Osteoblast (primary cell): ENCODE results near the gene FSTL4. TPM values are rescaled to one million over a fixed set of nuclear protein-coding genes. Genes with fewer than 3 reads are reported as not detected.

ENCODE experiments used
- DNase-seq: peaks from one replicate; pipeline ENCODE4 v3.0.0; 2011; ENCODE audit warnings: low spot score, mixed read lengths; ENCODE audit not compliant: insufficient read length; ENCODE audit errors: missing footprints
- H2AFZ ChIP-seq: 2 replicates; pipeline ENCODE4 v1.6.0; 2011; ENCODE audit warnings: mild to moderate bottlenecking, low read length
- H3K27ac ChIP-seq: 2 replicates; pipeline ENCODE4 v1.5.1; 2011; ENCODE audit warnings: mild to moderate bottlenecking, low read depth, low read length, moderate library complexity
- H3K27me3 ChIP-seq: 2 replicates; pipeline ENCODE4 v1.6.0; 2012; ENCODE audit warnings: mild to moderate bottlenecking, control low read depth, inconsistent platforms, low read length, moderate library complexity; ENCODE audit not compliant: insufficient read depth
- H3K36me3 ChIP-seq: 2 replicates; pipeline ENCODE4 v1.5.1; 2011; ENCODE audit warnings: mild to moderate bottlenecking, low read length, control low read depth, moderate library complexity; ENCODE audit not compliant: insufficient read depth
- H3K4me1 ChIP-seq: 2 replicates; pipeline ENCODE4 v1.5.1; 2011; ENCODE audit warnings: mild to moderate bottlenecking, low read length, control low read depth, moderate library complexity; ENCODE audit not compliant: insufficient read depth
- H3K4me2 ChIP-seq: 2 replicates; pipeline ENCODE4 v1.6.0; 2011; ENCODE audit warnings: mild to moderate bottlenecking, low read length; ENCODE audit not compliant: insufficient read depth
- H3K4me3 ChIP-seq: fragments of 200-600 bp; sonication (generic); 3 replicates; pipeline ENCODE4 v1.5.1; 2012; ENCODE audit warnings: mild to moderate bottlenecking, low read length, inconsistent platforms; ENCODE audit not compliant: insufficient read depth
- H3K79me2 ChIP-seq: 2 replicates; pipeline ENCODE4 v1.6.0; 2012; ENCODE audit warnings: mild to moderate bottlenecking, low read length, control low read depth, inconsistent platforms; ENCODE audit not compliant: insufficient read depth
- H3K9me3 ChIP-seq: 2 replicates; pipeline ENCODE4 v1.5.1; 2011; ENCODE audit warnings: low read depth, low read length, control low read depth
- H4K20me1 ChIP-seq: 2 replicates; pipeline ENCODE4 v1.6.0; 2012; ENCODE audit warnings: mild to moderate bottlenecking, low read length, control low read depth; ENCODE audit not compliant: insufficient read depth
- CTCF ChIP-seq: IDR thresholded peaks from 2 replicates; pipeline ENCODE4 v1.5.1; 2011; ENCODE audit warnings: mild to moderate bottlenecking, low read depth, low read length, moderate library complexity; ENCODE audit errors: extremely low read depth
- total RNA-seq: library from RNA; depleted of rRNA; stranded (reverse); fragments of >200 nt; gene quantifications from 2 replicates; pipeline ENCODE4 v1.2.3, GENCODE V29; 2012

Gene FSTL4
- total RNA-seq = not detected in 2 replicates

GRCh38 chr5:133612249-133612860 lies at the start of gene FSTL4:
Gene FSTL4 (minus strand): TSS chr5:133612541.
- Histone ChIP-seq H4K20me1 (no peaks in the 10 kb centered on the region), H3K9me3 (no peaks in the 10 kb centered on the region), H3K4me2 (no peak within 1 kb of the TSS), H3K27ac (no peak within 1 kb of the TSS), H3K27me3 (peaks cover 60% of the 10 kb centered on the region), H2AFZ (no peak within 1 kb of the TSS), H3K79me2 (no peaks in the 10 kb centered on the region), H3K36me3 (no peaks in the 10 kb centered on the region), H3K4me3 (no peak within 1 kb of the TSS), H3K4me1 (no peaks in the 10 kb centered on the region)
- no peak for TF ChIP-seq CTCF
- DNase-seq = no peak

GRCh38 chr5:133661389-133661788 lies 49.0 kb upstream of the FSTL4 start:
- Histone ChIP-seq H3K4me1 (peaks cover 9% of the 10 kb centered on the region), H3K9me3 (no peaks in the 10 kb centered on the region), H4K20me1 (no peaks in the 10 kb centered on the region), H3K4me3 (no peak overlapping the region), H3K27ac (no peak overlapping the region), H2AFZ (no peak overlapping the region), H3K4me2 (no peak overlapping the region), H3K27me3 (no peaks in the 10 kb centered on the region), H3K79me2 (no peaks in the 10 kb centered on the region), H3K36me3 (no peaks in the 10 kb centered on the region)
- TF ChIP-seq CTCF = no peak
- DNase-seq = no peak

- H3K4me3 ChIP-seq = no peak overlapping the region
- peaks cover under 1% of the 10 kb centered on the region for H3K27me3 ChIP-seq
- H3K79me2 ChIP-seq = no peaks in the 10 kb centered on the region
- no peak overlapping the region for H3K4me2 ChIP-seq
- no peak overlapping the region for H3K27ac ChIP-seq
- no peaks in the 10 kb centered on the region for H3K36me3 ChIP-seq
- no peaks in the 10 kb centered on the region for H3K4me1 ChIP-seq
- TF ChIP-seq CTCF = no peak
- DNase-seq = no peak
- H2AFZ ChIP-seq = no peak overlapping the region
- H4K20me1 ChIP-seq = no peaks in the 10 kb centered on the region
- H3K9me3 ChIP-seq = no peaks in the 10 kb centered on the region
Measured at GRCh38 chr5:133658327-133658726, 46.0 kb upstream of the FSTL4 start.

- Histone ChIP-seq H3K4me2 (no peak overlapping the region), H3K4me1 (no peaks in the 10 kb centered on the region), H4K20me1 (no peaks in the 10 kb centered on the region), H3K36me3 (no peaks in the 10 kb centered on the region), H3K27me3 (peaks cover 3% of the 10 kb centered on the region), H3K9me3 (no peaks in the 10 kb centered on the region), H3K79me2 (no peaks in the 10 kb centered on the region), H2AFZ (no peak overlapping the region), H3K4me3 (no peak overlapping the region), H3K27ac (no peak overlapping the region)
- TF ChIP-seq CTCF = no peak
- DNase-seq = no peak
Measured at GRCh38 chr5:133657036-133657435, 44.7 kb upstream of the FSTL4 start.
